ENCODE results near the gene CYS1.

- TF ChIP-seq POLR2A (IDR thresholded peaks at IDR 0.05; ENCODE audit: low read depth, low read length): no peak
- no peak for TF ChIP-seq CTCF (IDR thresholded peaks at IDR 0.05; ENCODE audit: extremely low read depth in 1 of 2, insufficient read depth in 1 of 2, low read depth in 1 of 2, low read length in 2 of 2)
- TF ChIP-seq POLR2AphosphoS5 (IDR thresholded peaks at IDR 0.05; ENCODE audit: insufficient read depth, low read depth, low read length): no peak
- no peak for TF ChIP-seq MYC (IDR thresholded peaks at IDR 0.05; ENCODE audit: low read depth, low read length)
- no peak for TF ChIP-seq MAX (IDR thresholded peaks at IDR 0.05; ENCODE audit: insufficient read depth, insufficient read length)
- no peak for TF ChIP-seq EZH2 (IDR thresholded peaks at IDR 0.05; ENCODE audit: borderline replicate concordance, low read depth, low read length, severe bottlenecking)
- TF ChIP-seq FOS (IDR thresholded peaks at IDR 0.05; ENCODE audit: borderline replicate concordance, insufficient read depth, low read length): no peak
Measured at GRCh38 chr2:10035633-10036032, 44.6 kb downstream of the CYS1 start.

All from endothelial cell of umbilical vein (primary cell).